Stimulated activated CD8-positive, alpha-beta memory T cell treated with anti-CD3 and anti-CD28 coated beads, Interleukin-12 subunit alpha, Interleukin-12 subunit beta, amount 100 ng/mL, for 24 hours (primary cell): Measurements from ENCODE around the gene SMIM44.

Source experiments
- DNase-seq: peaks from one replicate; pipeline ENCODE4 v3.0.0-alpha.2; 2020; ENCODE audit errors: extremely low read depth

The SMIM44 gene

GRCh38 chr19:3500429-3501101, 17.3 kb upstream of the SMIM44 start, which contains the start of gene DOHH:
DOHH (minus strand) TSS chr19:3500674; CDS start chr19:3496814, 3,860 bp downstream.
- DNase-seq, result peak; percentile 90

- DNase-seq, result no peak
These were observed 16.6 kb upstream of the SMIM44 start for GRCh38 chr19:3499738-3500428.

DNA sequence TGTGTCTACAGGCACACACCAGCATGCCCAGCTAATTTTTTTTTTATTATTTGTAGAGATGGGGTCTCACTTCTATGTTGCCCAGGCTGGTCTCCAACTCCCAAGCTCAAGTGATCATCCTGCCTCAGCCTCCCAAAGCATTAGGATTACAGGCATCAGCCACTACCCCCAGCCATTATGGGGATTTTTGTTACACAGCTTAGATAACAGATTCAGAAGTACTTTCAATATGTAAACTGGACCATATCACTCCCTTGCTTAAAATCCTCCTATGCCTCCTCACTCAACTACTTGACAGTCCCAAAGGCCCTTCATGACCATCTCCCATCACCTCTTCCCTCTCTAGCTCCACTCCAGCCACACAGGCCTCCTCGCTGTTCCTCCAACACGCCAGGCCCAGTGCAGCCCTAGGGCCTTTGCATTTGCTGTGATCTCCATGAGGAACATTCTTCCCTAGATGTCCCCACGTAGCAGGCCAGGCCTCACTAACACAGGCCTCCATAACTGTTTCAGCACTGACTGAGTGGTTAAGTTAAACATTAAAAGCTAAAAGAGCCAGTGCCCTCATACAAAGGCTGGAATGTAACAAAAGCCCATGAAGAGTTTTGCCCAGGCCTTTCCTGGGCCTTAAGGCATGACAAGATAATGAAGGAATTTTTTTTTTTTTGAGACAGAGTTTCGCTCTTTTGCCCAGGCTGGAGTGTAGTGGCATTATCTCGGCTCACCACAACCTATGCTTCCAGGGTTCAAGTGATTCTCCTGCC, 14.7 kb upstream of the SMIM44 start:
- DNase-seq, result no peak

- DNase-seq, result no peak
These were observed 13.4 kb upstream of the SMIM44 start for GRCh38 chr19:3496392-3497273.

DNA sequence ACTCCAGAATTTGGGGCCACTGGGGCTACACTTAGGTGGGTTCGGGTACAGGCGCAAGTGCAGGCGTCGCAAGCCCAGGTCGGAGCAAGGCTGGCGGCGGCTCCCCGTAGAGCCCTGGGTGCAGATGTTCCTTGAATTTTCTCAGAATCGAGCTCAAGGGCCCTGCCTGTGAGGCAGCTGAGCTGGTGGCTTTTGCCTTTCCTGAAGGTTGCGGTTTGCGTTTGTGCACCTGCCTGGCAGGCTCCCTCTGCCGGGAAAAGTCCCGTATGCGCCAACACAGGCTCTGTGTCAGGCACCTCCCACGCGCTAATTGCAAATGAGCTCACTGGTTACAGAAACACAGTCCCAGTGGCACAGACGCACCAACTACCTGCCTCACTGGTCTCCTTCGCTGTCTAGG, 11.3 kb upstream of the SMIM44 start:
- no peak for DNase-seq

DNA sequence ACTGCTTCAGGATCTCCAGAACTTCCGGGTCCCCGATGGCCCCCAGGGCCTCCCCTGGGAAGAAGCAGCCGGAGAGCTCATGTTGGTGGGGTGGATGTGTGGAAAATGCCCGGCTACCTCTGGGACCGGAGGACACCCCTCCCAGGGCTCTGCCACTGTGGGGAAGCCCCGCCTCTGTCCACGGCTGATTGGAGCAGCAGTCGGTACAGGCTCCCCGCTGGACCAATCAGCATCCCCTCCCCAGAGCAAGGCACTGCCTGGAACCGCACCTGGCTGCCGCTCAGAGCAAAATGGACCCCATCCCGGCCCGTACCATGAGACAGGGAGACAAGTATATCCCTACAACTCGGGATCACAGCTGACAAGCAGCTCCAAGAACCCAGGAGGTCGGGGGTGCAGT, 10.8 kb upstream of the SMIM44 start:
- no peak for DNase-seq

GRCh38 chr19:3493651-3494050, 10.4 kb upstream of the SMIM44 start:
- no peak for DNase-seq

DNA sequence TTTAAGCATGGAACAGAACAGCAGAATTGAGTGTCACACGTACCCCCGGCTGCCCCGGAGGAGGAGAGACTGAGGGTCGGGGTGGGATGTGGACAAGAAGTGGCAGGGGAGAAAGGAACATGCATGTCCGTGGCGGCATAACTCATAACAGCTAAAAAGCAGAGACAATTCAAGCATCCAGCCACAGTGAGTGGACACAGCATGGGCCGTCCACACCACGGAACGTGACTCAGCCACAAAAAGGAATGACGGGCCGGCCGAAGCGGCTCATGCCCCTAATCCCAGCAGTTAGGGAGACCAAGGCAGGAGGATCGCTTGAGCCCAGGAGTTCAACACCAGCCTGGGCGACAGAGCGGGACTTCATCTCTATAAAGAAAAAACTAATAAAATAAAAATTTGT, 9.7 kb upstream of the SMIM44 start:
- no peak for DNase-seq

GRCh38 chr19:3492131-3492839, 9.0 kb upstream of the SMIM44 start:
- no peak for DNase-seq

- DNase-seq, result no peak
These were observed 8.3 kb upstream of the SMIM44 start for GRCh38 chr19:3491396-3492119.

- DNase-seq, result no peak
These were observed 575 bp downstream of the SMIM44 start for GRCh38 chr19:3482507-3483225.

DNA sequence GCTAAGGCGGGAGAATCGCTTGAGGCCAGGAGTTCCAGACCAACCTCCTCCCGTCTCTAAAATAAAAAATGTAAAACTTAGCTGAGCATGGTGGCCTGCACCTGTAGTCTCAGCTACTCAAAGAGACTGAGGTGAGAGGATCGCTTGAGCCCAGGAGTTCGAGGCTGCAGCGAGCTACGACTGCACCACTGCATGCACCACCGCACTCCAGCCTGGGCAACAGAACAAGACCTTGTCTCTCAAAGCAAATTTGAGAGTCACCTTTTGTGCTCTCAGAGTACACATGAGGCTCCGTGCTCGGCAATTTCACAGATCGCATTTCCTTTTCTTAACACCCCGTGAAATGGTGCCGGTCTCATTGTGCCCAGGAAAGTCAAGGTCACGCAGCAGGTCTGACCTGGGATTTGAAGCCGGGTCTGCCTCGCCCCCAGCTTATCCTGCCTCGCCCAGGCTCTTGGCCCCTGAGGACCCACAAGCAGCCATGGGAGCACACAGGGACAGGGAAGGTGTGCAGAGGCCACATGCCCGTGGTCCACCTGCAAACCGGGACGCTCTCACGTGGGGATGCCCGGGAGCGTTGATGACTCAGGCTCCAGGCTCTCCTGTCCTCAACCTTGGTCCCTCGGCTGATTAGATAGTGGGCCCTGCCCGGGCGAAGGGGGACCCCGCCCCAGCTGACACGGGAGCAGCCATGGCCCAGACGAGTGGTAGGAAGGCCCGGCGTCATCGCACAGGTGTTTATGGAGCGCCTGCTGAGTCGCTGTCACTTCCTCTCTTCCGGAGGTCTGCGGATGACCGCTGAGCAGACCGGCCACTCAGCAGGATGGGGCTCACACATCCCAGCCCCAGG, 1.8 kb downstream of the SMIM44 start:
- no peak for DNase-seq

DNA sequence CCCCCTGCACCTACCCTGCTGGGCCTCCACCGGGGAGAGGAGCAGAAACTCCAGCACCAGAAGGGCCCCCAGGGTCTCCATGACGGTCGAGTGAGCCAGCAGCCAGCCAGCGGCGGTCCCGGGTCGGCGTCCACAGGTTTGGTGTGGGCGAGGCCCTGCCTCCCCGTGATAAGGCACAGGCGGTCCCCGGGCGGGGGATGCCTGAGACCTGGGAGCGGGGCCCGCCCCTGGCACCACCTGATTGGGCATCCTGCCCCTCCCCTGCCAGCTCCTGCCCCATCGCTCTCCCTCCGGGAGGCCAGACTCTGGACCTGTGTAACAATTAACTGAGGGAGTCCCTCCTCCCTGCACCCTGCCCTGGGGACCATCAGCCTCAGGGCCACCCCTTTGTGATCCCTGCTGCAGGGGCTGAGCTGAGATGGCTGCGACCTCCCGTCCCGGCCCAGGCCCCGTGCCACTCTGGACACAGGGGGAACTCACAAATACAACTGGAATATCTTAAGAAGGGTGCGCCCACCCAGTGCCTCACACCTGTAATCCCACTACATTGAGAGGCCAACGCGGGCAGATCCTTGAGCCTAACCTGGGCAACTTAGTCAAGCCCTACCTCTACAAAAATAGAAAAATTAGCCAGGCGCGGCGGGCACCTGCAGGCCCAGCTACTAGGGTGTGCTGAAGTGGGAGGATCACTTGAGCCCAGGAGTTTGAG, 2.7 kb downstream of the SMIM44 start, which contains the start of gene SMIM24:
TSS of gene SMIM24 (minus strand) at position 143 of the 709 bp plus-strand sequence. CDS start at position 81, 62 bp downstream.
- no peak for DNase-seq

GRCh38 chr19:3479834-3480215, 3.4 kb downstream of the SMIM44 start:
- no peak for DNase-seq

- no peak for DNase-seq
These were observed 3.9 kb downstream of the SMIM44 start for GRCh38 chr19:3479177-3479833.

- no peak for DNase-seq
These were observed 4.6 kb downstream of the SMIM44 start for GRCh38 chr19:3478409-3479176.

DNA sequence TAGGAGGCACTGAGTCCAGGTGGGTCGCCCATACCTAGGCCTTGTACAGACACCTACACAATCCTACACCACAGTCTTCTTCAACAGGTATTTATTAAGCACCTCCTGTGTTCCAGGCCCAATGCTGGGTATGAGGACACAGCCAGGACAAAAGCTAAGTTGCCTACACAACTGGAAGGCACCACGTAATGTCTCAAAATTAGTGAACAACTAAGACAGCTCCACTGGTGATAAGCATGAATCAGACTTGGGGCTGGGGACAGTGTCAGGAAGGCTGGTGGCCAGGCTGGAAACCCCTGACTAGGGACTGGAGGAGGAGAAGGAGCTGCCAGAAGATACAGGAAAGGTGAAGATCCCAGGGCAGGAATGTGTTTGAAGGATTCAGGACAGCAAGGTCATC, 5.3 kb downstream of the SMIM44 start:
- DNase-seq, result no peak
